CD4-positive, alpha-beta T cell treated with Interleukin-21 for 1 hour (primary cell): ENCODE measurements around the gene TRIM38.
A peak's percentile ranks its signal among the peaks of the same experiment; 100 is the strongest.
"Not testable (repeated sequence)": the region's sequence is repeated elsewhere in the genome, so short reads cannot be mapped to it uniquely, and the experiment has no call there.

Experiments used
- DNase-seq: peaks from one replicate; pipeline ENCODE4 v3.0.0-alpha.2; 2020

TRIM38 gene

GRCh38 chr6:26009817-26010216, 47.2 kb downstream of the TRIM38 start:
- DNase-seq: no peak

- no peak for DNase-seq
Observed at GRCh38 chr6:26012061-26012460, 49.5 kb downstream of the TRIM38 start.

GRCh38 chr6:26014386-26014785, 51.8 kb downstream of the TRIM38 start:
- DNase-seq: not testable (repeated sequence)

GRCh38 chr6:26016245-26016962, 53.8 kb downstream of the TRIM38 start:
- no peak for DNase-seq

GRCh38 chr6:26016963-26017631, 54.5 kb downstream of the TRIM38 start:
- DNase-seq: no peak

- peak; percentile 81 for DNase-seq
Observed at GRCh38 chr6:26017632-26017966, 55.0 kb downstream of the TRIM38 start.

GRCh38 chr6:26019261-26019830, 56.7 kb downstream of the TRIM38 start:
- no peak for DNase-seq

- DNase-seq: no peak
Observed at GRCh38 chr6:26019967-26020328, 57.3 kb downstream of the TRIM38 start.

- DNase-seq: peak; percentile 95
Observed at GRCh38 chr6:26020329-26021000, 57.9 kb downstream of the TRIM38 start.

GRCh38 chr6:26021001-26021349, 58.4 kb downstream of the TRIM38 start:
- DNase-seq: no peak

GRCh38 chr6:26021350-26022131, 58.9 kb downstream of the TRIM38 start:
- DNase-seq: peak; percentile 97

GRCh38 chr6:26022132-26022472, 59.5 kb downstream of the TRIM38 start:
- peak; percentile 76 for DNase-seq

- DNase-seq: no peak
Observed at GRCh38 chr6:26022737-26023136, 60.1 kb downstream of the TRIM38 start.

GRCh38 chr6:26024651-26025046, 62.0 kb downstream of the TRIM38 start:
- no peak for DNase-seq

GRCh38 chr6:26025047-26025893, 62.7 kb downstream of the TRIM38 start:
- peak; percentile 33 for DNase-seq

- peak; percentile 96 for DNase-seq
Observed at GRCh38 chr6:26025894-26026832, 63.6 kb downstream of the TRIM38 start.

- DNase-seq: peak; percentile 98
Observed at GRCh38 chr6:26026833-26027490, 64.4 kb downstream of the TRIM38 start.

GRCh38 chr6:26027491-26028211, 65.0 kb downstream of the TRIM38 start:
- no peak for DNase-seq

- no peak for DNase-seq
Observed at GRCh38 chr6:26028212-26028745, 65.7 kb downstream of the TRIM38 start.
